Parathyroid adenoma (tissue), 2 donors: ENCODE results near the gene CELSR1.

Experiments used
- H2AFZ ChIP-seq: fragments of 300-600 bp; sonication (generic); one replicate; pipeline ENCODE4 v1.7.0; 2017; ENCODE audit warnings: antibody characterized with exemption, mild to moderate bottlenecking
- H3K27ac ChIP-seq: fragments of 300-600 bp; sonication (generic); one replicate; pipeline ENCODE4 v1.7.0; 2017
- H3K27me3 ChIP-seq: fragments of 300-600 bp; sonication (generic); one replicate; pipeline ENCODE4 v1.7.0; 2017; ENCODE audit warnings: low read length; ENCODE audit not compliant: control insufficient read depth, insufficient read depth
- H3K36me3 ChIP-seq: fragments of 300-600 bp; sonication (generic); one replicate; pipeline ENCODE4 v1.7.0; 2017; ENCODE audit warnings: low read length; ENCODE audit not compliant: control insufficient read depth, insufficient read depth
- H3K4me1 ChIP-seq: fragments of 300-600 bp; sonication (generic); one replicate; pipeline ENCODE4 v1.7.0; 2017; ENCODE audit warnings: control low read depth
- H3K4me2 ChIP-seq: fragments of 300-600 bp; sonication (generic); one replicate; pipeline ENCODE4 v1.7.0; 2017; ENCODE audit warnings: low read length
- H3K4me3 ChIP-seq: fragments of 300-600 bp; sonication (generic); one replicate; pipeline ENCODE4 v1.7.0; 2017; ENCODE audit warnings: low read depth, low read length
- H3K79me2 ChIP-seq: fragments of 300-600 bp; sonication (generic); one replicate; pipeline ENCODE4 v1.7.0; 2017; ENCODE audit warnings: control low read depth
- H3K9ac ChIP-seq: fragments of 300-600 bp; sonication (generic); one replicate; pipeline ENCODE4 v1.7.0; 2017; ENCODE audit warnings: mild to moderate bottlenecking
- H3K9me3 ChIP-seq: fragments of 300-600 bp; sonication (generic); one replicate; pipeline ENCODE4 v1.7.0; 2017; ENCODE audit warnings: low read length; ENCODE audit not compliant: control insufficient read depth
- TF ChIP-seq, protein P1 (sequence below): fragments of 300-600 bp; sonication (generic); IDR thresholded peaks from one replicate; pipeline ENCODE4 v1.7.0; 2017; ENCODE audit warnings: antibody characterized with exemption, mild to moderate bottlenecking
- donor health status: primary hyperparathyroidism.

The CELSR1 gene

DNA sequence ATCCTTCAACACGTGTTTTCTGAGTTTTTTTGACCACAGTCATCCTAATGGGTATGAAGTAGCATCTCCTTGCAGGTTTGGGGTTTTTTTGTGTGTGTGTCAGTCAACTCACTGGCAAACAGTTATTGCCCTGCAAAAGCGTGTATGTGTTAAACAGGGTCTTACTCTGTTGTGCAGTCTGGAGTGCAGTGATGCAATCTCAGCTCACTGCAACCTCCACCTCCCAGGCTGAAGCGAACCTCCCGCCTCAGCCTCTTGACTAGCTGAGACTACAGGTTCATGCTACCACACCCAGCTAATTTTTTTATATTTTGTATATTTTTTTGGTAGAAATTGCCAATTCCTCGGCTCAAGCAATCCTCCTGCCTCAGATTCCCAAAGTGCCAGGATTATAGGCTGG, 15.4 kb downstream of the CELSR1 start:
- TF ChIP-seq, protein P1, sequence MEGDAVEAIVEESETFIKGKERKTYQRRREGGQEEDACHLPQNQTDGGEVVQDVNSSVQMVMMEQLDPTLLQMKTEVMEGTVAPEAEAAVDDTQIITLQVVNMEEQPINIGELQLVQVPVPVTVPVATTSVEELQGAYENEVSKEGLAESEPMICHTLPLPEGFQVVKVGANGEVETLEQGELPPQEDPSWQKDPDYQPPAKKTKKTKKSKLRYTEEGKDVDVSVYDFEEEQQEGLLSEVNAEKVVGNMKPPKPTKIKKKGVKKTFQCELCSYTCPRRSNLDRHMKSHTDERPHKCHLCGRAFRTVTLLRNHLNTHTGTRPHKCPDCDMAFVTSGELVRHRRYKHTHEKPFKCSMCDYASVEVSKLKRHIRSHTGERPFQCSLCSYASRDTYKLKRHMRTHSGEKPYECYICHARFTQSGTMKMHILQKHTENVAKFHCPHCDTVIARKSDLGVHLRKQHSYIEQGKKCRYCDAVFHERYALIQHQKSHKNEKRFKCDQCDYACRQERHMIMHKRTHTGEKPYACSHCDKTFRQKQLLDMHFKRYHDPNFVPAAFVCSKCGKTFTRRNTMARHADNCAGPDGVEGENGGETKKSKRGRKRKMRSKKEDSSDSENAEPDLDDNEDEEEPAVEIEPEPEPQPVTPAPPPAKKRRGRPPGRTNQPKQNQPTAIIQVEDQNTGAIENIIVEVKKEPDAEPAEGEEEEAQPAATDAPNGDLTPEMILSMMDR, result no peak
- no peaks in the 10 kb centered on the region for H3K4me1 ChIP-seq
- H3K27ac ChIP-seq, result no peak overlapping the region

DNA sequence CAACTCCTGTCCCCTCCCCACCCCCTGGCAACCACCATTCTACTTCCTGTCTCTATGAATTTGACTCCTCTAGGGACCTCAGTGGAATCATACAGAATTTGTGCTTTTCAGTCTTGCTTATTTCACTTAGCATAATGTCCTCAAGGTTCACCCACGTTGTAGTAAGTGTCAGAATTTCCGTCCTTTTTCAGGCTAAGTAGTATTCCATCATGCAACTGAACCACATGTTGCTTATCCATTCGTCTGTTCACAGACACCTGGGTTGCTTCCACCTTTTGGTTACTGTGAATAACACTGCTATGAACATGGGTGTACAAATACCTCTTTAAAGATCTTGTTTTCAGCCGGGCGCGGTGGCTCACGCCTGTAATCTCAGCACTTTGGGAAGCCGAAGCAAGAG, 16.5 kb downstream of the CELSR1 start:
- TF ChIP-seq, protein P1, result no peak
- no peak overlapping the region for H3K27ac ChIP-seq
- H3K9ac ChIP-seq, result no peak overlapping the region
- H3K4me2 ChIP-seq, result no peak overlapping the region
- no peaks in the 10 kb centered on the region for H3K27me3 ChIP-seq
- H3K36me3 ChIP-seq, result no peaks in the 10 kb centered on the region
- no peaks in the 10 kb centered on the region for H3K4me1 ChIP-seq
- no peaks in the 10 kb centered on the region for H3K9me3 ChIP-seq
- H3K4me3 ChIP-seq, result no peak overlapping the region
- H3K79me2 ChIP-seq, result no peaks in the 10 kb centered on the region
- H2AFZ ChIP-seq, result no peak overlapping the region

More for the DNA sequence above, 15.4 kb downstream of the CELSR1 start:
- Histone ChIP-seq H3K79me2 (no peaks in the 10 kb centered on the region), H3K9ac (no peak overlapping the region), H3K4me2 (no peak overlapping the region), H3K27me3 (no peaks in the 10 kb centered on the region), H3K9me3 (no peaks in the 10 kb centered on the region), H2AFZ (no peak overlapping the region), H3K36me3 (no peaks in the 10 kb centered on the region), H3K4me3 (no peak overlapping the region)

DNA sequence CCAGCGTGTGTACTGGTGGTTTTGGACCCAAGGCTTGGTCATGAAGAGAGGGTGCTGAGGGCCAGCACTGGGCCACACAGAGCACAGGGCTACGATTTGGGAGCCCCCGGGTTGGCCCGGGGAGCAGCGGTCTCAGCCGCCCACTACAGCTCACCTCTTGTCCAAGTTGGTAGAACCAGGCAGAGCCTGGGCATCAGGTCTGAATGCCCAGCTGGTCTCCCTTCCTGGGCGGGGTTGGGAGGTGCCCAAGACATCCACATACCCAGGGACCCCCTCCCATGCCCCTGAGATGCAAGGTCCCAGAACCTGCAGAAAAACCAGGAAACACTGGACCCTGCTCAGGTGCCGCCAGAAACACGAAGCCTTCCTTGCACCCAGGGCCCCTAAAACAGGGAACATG, 18.0 kb downstream of the CELSR1 start:
- TF ChIP-seq, protein P1, result no peak
- Histone ChIP-seq H3K4me2 (no peak overlapping the region), H2AFZ (no peak overlapping the region), H3K27me3 (no peaks in the 10 kb centered on the region), H3K9ac (no peak overlapping the region), H3K9me3 (no peaks in the 10 kb centered on the region), H3K4me3 (no peak overlapping the region), H3K27ac (no peak overlapping the region), H3K79me2 (no peaks in the 10 kb centered on the region), H3K4me1 (no peaks in the 10 kb centered on the region), H3K36me3 (no peaks in the 10 kb centered on the region)

DNA sequence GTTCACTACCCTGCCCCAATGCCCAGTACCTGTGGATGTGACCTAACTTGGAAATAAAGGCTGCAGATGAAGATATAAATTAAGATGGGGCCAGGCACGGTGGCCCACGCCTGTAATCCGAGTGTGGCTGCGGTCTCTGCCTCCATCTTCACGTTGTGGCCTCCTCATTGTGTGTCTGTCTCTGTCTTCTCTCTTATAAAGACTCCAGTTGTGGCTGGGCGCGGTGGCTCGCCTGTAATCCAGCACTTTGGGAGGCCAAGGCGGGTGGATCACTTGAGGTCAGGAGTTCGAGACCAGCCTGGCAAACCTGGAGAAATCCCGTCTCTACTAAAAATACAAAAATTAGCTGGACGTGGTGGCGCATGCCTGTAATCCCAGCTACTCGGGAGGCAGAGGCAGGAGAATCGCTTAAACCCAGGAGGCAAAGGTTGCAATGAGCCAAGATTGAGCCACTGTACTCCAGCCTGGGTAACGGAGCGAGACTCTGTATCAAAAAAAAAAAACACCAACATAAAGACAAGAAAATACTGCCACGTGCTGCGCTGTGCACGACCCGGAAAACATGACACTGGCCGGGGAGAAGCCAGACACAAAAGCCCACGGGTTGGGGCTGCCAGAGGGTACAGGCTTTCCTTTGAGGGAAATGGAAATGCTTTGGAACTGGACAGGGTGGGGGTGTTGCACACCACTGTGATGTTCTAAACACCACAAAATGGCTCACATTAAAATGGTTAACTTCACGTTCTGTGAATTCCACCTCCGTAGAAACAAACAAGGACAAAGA, 18.7 kb downstream of the CELSR1 start:
- no peak overlapping the region for H3K4me3 ChIP-seq

More for the DNA sequence above, 18.7 kb downstream of the CELSR1 start:
- Histone ChIP-seq H3K9me3 (no peaks in the 10 kb centered on the region), H3K79me2 (no peaks in the 10 kb centered on the region), H3K4me1 (no peaks in the 10 kb centered on the region), H3K27ac (no peak overlapping the region), H3K9ac (no peak overlapping the region), H3K4me2 (no peak overlapping the region), H3K27me3 (no peaks in the 10 kb centered on the region), H3K36me3 (no peaks in the 10 kb centered on the region), H2AFZ (no peak overlapping the region)
- TF ChIP-seq, protein P1, result no peak
